HG03565 (cell line): ENCODE measurements around the gene BEND3.

Source experiments
- ATAC-seq: cut with Tn5 transposase; IDR thresholded peaks from one replicate; pipeline ENCODE4 v1.9.1; 2021; ENCODE audit warnings: mild to moderate bottlenecking, moderate library complexity; ENCODE audit not compliant: unreplicated experiment

BEND3 gene

GRCh38 chr6:107083921-107084320, 31.4 kb downstream of the BEND3 start:
- ATAC-seq: no peak

GRCh38 chr6:107083047-107083768, 32.1 kb downstream of the BEND3 start:
- ATAC-seq: peak; percentile 81

GRCh38 chr6:107082045-107082444, 33.3 kb downstream of the BEND3 start:
- ATAC-seq: no peak

GRCh38 chr6:107080036-107080435, 35.3 kb downstream of the BEND3 start:
- no peak for ATAC-seq

GRCh38 chr6:107079429-107079828, 35.9 kb downstream of the BEND3 start:
- ATAC-seq: no peak

GRCh38 chr6:107077710-107078109, 37.6 kb downstream of the BEND3 start:
- no peak for ATAC-seq

GRCh38 chr6:107075951-107076381, 39.3 kb downstream of the BEND3 start:
- no peak for ATAC-seq

GRCh38 chr6:107070686-107071085, 44.6 kb downstream of the BEND3 start:
- no peak for ATAC-seq

- no peak for ATAC-seq
Measured at GRCh38 chr6:107069631-107070548, 45.4 kb downstream of the BEND3 start.

- no peak for ATAC-seq
Measured at GRCh38 chr6:107068691-107069630, 46.4 kb downstream of the BEND3 start.

- ATAC-seq: no peak
Measured at GRCh38 chr6:107066697-107067659, 48.3 kb downstream of the BEND3 start.

GRCh38 chr6:107064579-107065065, 50.7 kb downstream of the BEND3 start:
- no peak for ATAC-seq

- ATAC-seq: no peak
Measured at GRCh38 chr6:107062691-107063090, 52.6 kb downstream of the BEND3 start.

GRCh38 chr6:107061125-107062020, 53.9 kb downstream of the BEND3 start:
- ATAC-seq: no peak

GRCh38 chr6:107060704-107061103, 54.6 kb downstream of the BEND3 start:
- ATAC-seq: no peak

- no peak for ATAC-seq
Measured at GRCh38 chr6:107059606-107060005, 55.7 kb downstream of the BEND3 start.

- ATAC-seq: no peak
Measured at GRCh38 chr6:107057679-107058078, 57.6 kb downstream of the BEND3 start.

- ATAC-seq: no peak
Measured at GRCh38 chr6:107056796-107057195, 58.5 kb downstream of the BEND3 start.

GRCh38 chr6:107047807-107048206, 67.5 kb downstream of the BEND3 start:
- ATAC-seq: no peak
